Aorta (tissue), 5 donors: ENCODE results near the gene GPR180. TPM values are rescaled to one million over a fixed set of nuclear protein-coding genes. Genes with fewer than 3 reads are reported as not detected.

ENCODE experiments used
- ATAC-seq: fragments of 200-7000 bp; cut with Tn5 transposase; one replicate; pipeline ENCODE4 v1.9.1; 2022; ENCODE audit warnings: moderate library complexity; ENCODE audit not compliant: low FRiP score
- DNase-seq, 2 donors: peaks; one replicate each; pipeline ENCODE4 v3.0.0-alpha.2; 2020
- H3K27ac ChIP-seq, 2 donors: one replicate each; pipeline ENCODE4 v1.5.1; 2013; ENCODE audit warnings: low read length in 2 of 2, mild to moderate bottlenecking in 2 of 2, moderate library complexity in 2 of 2, control low read depth in 1 of 2, inconsistent platforms in 1 of 2, low read depth in 1 of 2
- H3K27me3 ChIP-seq, 2 donors: one replicate each; pipeline ENCODE4 v1.6.1; 2013; ENCODE audit warnings: control low read depth in 1 of 2, low read length in 1 of 2, mild to moderate bottlenecking in 1 of 2, moderate library complexity in 1 of 2; ENCODE audit not compliant: insufficient read depth in 2 of 2, control insufficient read depth in 1 of 2
- H3K36me3 ChIP-seq, 2 donors: one replicate each; pipeline ENCODE4 v1.6.1; 2013; ENCODE audit warnings: control low read depth in 1 of 2, low read length in 1 of 2, mild to moderate bottlenecking in 1 of 2; ENCODE audit not compliant: insufficient read depth in 2 of 2, control insufficient read depth in 1 of 2
- H3K4me1 ChIP-seq, 2 donors: one replicate each; pipeline ENCODE4 v1.6.1; 2013; ENCODE audit warnings: low read length in 2 of 2, control low read depth in 1 of 2, mild to moderate bottlenecking in 1 of 2, moderate library complexity in 1 of 2; ENCODE audit not compliant: insufficient read depth in 2 of 2, control insufficient read depth in 1 of 2
- H3K4me3 ChIP-seq, 2 donors: one replicate each; pipeline ENCODE4 v1.5.1; 2013; ENCODE audit warnings: low read length in 2 of 2, control low read depth in 1 of 2, mild to moderate bottlenecking in 1 of 2
- H3K9me3 ChIP-seq: one replicate; pipeline ENCODE4 v1.6.1; 2013; ENCODE audit warnings: mild to moderate bottlenecking, low read length; ENCODE audit not compliant: control insufficient read depth
- WGBS, 2 donors: extraction: QIAGEN DNeasy Blood & Tissue Kit; methylation state at CpG; one replicate each; pipeline ENCODE4 v1.1.7; 2013; 5-methylcytosine and 5-hydroxymethylcytosine counted together
- intact Hi-C, 2 donors: fragments of 100-400 bp; cut with DNase I; formaldehyde crosslinking; loops; one replicate each; pipeline versions ENCODE4 v1.14.2 to v1.15.0; 2022
- polyA plus RNA-seq, 2 donors: library from polyadenylated mRNA; stranded (reverse); fragments of 200-250 nt; gene quantifications; one replicate each; pipeline ENCODE4 v1.2.3, GENCODE V29; 2013
- total RNA-seq, 2 donors: library from RNA; stranded (reverse); fragmentation: NEBNext Ultra II Directional; extraction: Animal tissue kit (Norgen Biotek cat#: 25700); gene quantifications; one replicate each; pipeline ENCODE4 v1.2.1, GENCODE V29; 2021
- donor health status: healthy with polysubstance abuse.
- donor health status: Bipolar disorder and iron deficiency.
- donor health status: DM: no; HTN: no; CAD: no.
- donor health status: DM: no; HTN: no; CAD: no.
- donor health status: DM: yes; HTN: yes; CAD: no.

The GPR180 gene
- total and polyA plus RNA-seq, 4 donors, result 2.0 to 6.6 (median 4.0) TPM

DNA sequence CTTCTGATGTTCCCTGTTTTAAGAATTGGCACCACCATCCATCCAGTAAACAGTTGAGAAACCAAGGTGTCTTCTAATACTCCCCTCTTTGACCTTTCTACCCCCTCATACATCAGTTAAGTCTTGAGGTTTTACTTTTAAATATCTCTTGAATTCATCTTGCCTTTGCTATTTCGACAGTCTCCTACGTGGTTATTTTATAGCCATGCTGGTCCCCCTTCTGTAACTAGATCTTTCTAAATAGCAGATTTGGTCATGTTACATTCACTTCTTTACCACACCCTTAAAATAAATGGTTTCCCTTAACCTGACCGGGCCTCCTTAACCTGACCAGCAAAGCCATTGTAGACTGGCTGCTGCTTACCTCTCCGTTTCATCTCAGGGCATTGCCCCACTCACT, 5.4 kb downstream of the GPR180 start:
- no peaks in the 10 kb centered on the region for H3K9me3 ChIP-seq
- 78 to 82% methylated on average over 4 of the region's 4 CpGs for WGBS, 2 donors
- ATAC-seq, result no peak
- no peaks in the 10 kb centered on the region for H3K27me3 ChIP-seq
- intact Hi-C loops, result loop anchor here in 1 of 2 donors (2.0 kb wide), 1 partner anchor 26 kb away; no protein-coding TSS in a partner anchor
- H3K36me3 ChIP-seq, result no peaks in the 10 kb centered on the region
- H3K27ac ChIP-seq, result no peak overlapping the region
- DNase-seq, result no peak
- H3K4me3 ChIP-seq, result no peak overlapping the region
- H3K4me1 ChIP-seq, result no peaks in the 10 kb centered on the region

DNA sequence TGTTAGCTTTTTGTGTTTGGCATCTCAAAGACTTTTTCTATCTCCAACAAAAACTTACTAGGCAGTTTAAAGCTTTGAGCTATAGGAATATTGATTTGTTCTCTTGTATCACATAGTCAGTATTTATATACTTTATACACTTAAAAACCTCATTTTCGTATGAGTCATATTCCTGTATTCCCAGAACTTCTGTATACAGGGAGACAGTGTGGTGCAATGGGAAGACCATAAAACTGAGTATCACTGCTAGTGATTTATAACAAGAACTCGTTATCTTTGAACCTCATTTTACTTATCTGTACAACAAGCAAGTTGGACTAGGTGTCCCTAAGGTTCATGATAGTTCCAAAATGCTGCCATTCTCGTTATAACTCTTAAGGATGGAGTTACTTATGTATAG, 6.3 kb downstream of the GPR180 start:
- DNase-seq, result no peak
- WGBS, 2 donors, result 71 to 80% methylated on average over 3 of the region's 3 CpGs
- Histone ChIP-seq H3K36me3 (no peaks in the 10 kb centered on the region), H3K9me3 (no peaks in the 10 kb centered on the region), H3K4me3 (no peak overlapping the region), H3K4me1 (no peaks in the 10 kb centered on the region), H3K27me3 (no peaks in the 10 kb centered on the region), H3K27ac (no peak overlapping the region)
- ATAC-seq, result no peak
- intact Hi-C loops, result loop anchor here in 1 of 2 donors (2.0 kb wide), 1 partner anchor 27 kb away; no protein-coding TSS in a partner anchor

DNA sequence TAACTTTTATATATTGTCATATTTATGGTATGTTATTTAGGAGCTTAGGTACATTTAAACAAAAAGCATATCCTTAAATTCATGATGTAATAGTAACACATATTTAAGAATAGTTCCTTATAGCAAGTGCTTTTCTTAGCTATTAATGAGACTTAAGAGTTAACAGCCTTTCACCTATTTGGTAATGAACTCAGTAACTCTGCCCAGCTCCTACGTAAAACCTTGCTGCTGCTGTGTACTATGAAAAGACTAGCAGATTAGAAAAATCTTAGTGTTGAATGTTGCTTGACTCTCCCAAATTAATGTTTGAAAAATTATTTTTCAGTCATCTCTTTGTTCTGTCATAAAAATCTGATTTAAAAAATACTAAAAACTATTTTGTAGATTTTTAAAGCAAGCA, 6.9 kb downstream of the GPR180 start:
- no peaks in the 10 kb centered on the region for H3K9me3 ChIP-seq
- H3K4me3 ChIP-seq, result no peak overlapping the region
- no peaks in the 10 kb centered on the region for H3K36me3 ChIP-seq
- ATAC-seq (no peak), DNase-seq (no peak)
- WGBS, 2 donors, result 48 to 54% methylated on average over 1 of the region's 1 CpG
- intact Hi-C loops, result no loop called here
- H3K27me3 ChIP-seq, result no peaks in the 10 kb centered on the region
- H3K27ac ChIP-seq, result no peak overlapping the region
- no peaks in the 10 kb centered on the region for H3K4me1 ChIP-seq

DNA sequence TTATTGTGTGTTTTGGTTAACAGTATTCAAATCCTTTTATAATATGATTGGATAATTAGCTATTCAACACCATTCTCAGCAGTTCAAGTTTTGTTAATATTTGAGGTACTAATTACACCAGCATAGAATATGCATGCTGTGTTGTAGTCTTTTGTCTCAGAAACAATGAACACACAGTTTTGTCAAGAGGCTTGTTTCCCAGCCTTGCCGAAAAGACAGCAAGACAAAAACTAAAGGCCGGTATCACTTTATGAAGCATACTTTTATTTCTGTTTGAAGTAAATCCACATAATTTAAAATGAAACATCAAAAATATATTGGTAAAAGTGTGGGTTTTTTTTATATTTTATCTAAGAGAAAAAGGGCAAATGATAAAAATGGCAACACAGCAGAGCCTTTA, 7.5 kb downstream of the GPR180 start:
- intact Hi-C loops, result no loop called here
- H3K36me3 ChIP-seq, result no peaks in the 10 kb centered on the region

DNA sequence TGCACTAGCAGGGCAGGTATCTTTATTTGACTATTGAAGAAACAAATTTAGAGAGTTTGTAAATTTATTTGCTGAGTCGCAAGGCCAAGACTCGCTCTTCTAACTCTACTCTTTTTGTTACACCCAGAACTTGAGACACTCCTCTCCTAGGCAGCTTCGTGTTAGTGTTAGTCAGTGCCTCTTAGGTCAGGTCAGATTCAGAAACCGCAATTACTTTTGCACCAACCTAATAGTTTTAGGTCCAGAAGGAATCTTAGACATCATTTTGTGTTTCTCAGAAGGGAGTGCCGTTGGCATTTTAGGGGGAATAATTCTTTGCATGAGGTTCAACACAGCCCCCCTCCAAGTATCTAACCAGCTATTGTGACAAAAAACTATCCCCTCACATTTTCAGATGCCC, 8.8 kb downstream of the GPR180 start:
- intact Hi-C loops, result no loop called here
- Histone ChIP-seq H3K27me3 (no peaks in the 10 kb centered on the region), H3K9me3 (no peaks in the 10 kb centered on the region), H3K27ac (no peak overlapping the region), H3K4me1 (no peaks in the 10 kb centered on the region), H3K4me3 (no peak overlapping the region), H3K36me3 (no peaks in the 10 kb centered on the region)
- ATAC-seq (no peak), DNase-seq (no peak)
- WGBS, 2 donors, result 93 to 94% methylated on average over 5 of the region's 5 CpGs

More for the DNA sequence above, 7.5 kb downstream of the GPR180 start:
- Histone ChIP-seq H3K27me3 (no peaks in the 10 kb centered on the region), H3K27ac (no peak overlapping the region), H3K4me1 (no peaks in the 10 kb centered on the region), H3K4me3 (no peak overlapping the region), H3K9me3 (no peaks in the 10 kb centered on the region)
- DNase-seq (no peak), ATAC-seq (no peak)
- 94 to 96% methylated on average over 2 of the region's 2 CpGs for WGBS, 2 donors

DNA sequence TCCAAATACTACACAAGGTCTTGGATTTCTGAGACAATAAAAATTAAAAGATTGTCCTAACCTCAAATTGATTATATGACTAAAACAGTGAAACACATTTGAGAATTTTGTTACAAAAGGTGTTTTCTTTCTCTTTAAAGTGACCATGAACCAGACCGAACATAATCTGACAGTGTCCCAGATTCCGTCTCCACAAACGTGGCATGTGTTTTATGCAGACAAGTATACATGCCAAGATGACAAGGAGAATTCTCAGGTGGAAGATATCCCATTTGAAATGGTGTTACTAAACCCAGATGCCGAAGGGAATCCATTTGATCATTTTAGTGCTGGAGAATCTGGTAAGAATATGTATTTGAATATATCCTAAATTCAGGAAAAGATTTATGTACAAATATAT, 10.4 kb downstream of the GPR180 start:
- intact Hi-C loops, result no loop called here
- Histone ChIP-seq H3K27me3 (no peaks in the 10 kb centered on the region), H3K36me3 (no peaks in the 10 kb centered on the region), H3K4me3 (no peak overlapping the region), H3K27ac (no peak overlapping the region), H3K4me1 (no peaks in the 10 kb centered on the region), H3K9me3 (no peaks in the 10 kb centered on the region)
- ATAC-seq, result no peak
- WGBS, 2 donors, result 83 to 84% methylated on average over 4 of the region's 4 CpGs
- DNase-seq, result no peak

DNA sequence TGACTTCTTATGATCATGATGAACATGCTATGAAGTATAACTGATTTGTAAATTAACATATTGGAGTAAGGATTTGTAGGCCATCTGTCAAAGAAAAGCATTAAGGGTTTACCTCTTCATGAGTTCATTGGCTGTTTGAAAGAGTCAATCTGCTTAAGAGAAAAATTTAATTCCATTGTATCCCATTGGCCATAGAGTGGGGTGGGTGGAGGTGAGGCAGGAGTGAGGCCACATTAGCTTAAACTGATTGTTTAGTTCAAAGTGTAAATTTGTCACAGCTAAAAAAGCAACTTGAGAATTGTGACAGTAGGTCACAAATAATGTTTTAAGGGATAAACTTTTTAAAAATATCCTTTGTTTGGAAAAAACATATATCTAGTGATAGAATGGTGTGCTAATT, 11.4 kb downstream of the GPR180 start:
- no peaks in the 10 kb centered on the region for H3K4me1 ChIP-seq
- ATAC-seq (no peak), DNase-seq (no peak)
- intact Hi-C loops, result no loop called here
- no peak overlapping the region for H3K27ac ChIP-seq
- H3K36me3 ChIP-seq, result no peaks in the 10 kb centered on the region
- no peak overlapping the region for H3K4me3 ChIP-seq
- H3K9me3 ChIP-seq, result no peaks in the 10 kb centered on the region
- no peaks in the 10 kb centered on the region for H3K27me3 ChIP-seq

DNA sequence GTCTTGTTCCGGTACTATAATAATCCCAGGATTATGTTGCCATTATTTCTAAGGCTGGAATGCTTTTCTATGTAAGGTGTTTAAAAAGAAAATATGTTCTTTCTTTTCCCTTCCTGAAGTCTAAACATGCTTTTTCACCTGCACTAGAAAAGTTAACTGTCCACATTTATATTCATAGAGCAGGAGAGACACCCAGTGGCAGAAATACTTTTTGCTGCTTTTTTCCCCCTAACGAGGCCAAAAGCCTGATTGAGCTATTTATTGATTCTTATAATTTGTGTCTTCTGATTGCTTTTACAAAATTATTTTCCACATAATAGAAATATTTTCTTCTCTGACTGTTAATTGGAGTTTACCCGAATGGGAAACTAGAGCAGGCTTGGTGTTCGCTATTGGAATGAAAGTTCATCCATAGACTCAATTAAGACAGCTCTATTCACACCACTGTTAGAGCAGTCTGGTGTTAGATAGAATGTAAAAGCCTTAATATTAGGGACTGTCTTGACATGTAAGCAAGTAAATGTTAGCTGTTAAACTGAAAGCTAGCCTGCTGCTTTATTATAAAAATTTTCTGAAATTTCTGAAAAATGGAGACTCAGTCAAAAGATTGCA, 15.8 kb downstream of the GPR180 start:
- ATAC-seq (no peak), DNase-seq (no peak)
- Histone ChIP-seq H3K27me3 (no peaks in the 10 kb centered on the region), H3K36me3 (no peaks in the 10 kb centered on the region), H3K27ac (no peak overlapping the region), H3K4me3 (no peak overlapping the region), H3K9me3 (no peaks in the 10 kb centered on the region), H3K4me1 (no peaks in the 10 kb centered on the region)
- intact Hi-C loops, result loop anchor here (5.0 kb wide), 1 partner anchor 180 kb away; no protein-coding TSS in a partner anchor
- 51 to 61% methylated on average over 4 of the region's 4 CpGs for WGBS, 2 donors

DNA sequence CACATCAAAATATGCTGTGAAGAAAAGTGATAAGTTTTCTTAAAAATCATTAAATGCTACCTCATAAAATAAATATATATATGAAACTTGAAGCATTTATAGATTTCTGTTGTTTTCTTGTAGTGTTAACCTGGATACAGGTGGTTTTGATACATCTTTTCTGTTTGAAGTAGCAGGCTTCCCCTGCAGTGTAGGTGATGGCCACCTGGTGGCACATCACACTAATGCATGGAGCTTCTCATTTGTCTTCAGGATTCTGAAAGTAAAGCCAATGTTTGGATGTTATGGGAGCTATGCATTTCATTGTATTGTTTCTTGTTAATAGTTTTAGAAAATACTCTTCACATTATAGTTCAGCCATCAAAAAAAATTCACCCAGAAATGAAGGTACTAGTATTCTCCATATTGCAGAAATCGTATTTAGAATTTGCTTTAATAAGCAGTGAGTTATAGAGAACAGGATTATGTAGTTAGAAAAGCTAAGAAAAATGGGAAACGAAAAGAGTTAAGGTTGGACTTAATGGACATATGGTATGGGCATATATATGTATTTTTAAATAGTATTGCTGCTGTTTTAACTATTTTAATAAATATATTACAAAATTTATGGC, 18.7 kb downstream of the GPR180 start:
- peaks cover 3 to 6% of the 10 kb centered on the region in 2 donors for H3K36me3 ChIP-seq
- 84 to 87% methylated on average over 2 of the region's 2 CpGs for WGBS, 2 donors
- H3K9me3 ChIP-seq, result no peaks in the 10 kb centered on the region
- no peak overlapping the region for H3K27ac ChIP-seq
- ATAC-seq (no peak), DNase-seq (no peak)
- no peaks in the 10 kb centered on the region for H3K27me3 ChIP-seq
- H3K4me1 ChIP-seq, result no peaks in the 10 kb centered on the region
- intact Hi-C loops, result no loop called here
- H3K4me3 ChIP-seq, result no peak overlapping the region
